ENCODE data around the gene TRERF1.

DNA sequence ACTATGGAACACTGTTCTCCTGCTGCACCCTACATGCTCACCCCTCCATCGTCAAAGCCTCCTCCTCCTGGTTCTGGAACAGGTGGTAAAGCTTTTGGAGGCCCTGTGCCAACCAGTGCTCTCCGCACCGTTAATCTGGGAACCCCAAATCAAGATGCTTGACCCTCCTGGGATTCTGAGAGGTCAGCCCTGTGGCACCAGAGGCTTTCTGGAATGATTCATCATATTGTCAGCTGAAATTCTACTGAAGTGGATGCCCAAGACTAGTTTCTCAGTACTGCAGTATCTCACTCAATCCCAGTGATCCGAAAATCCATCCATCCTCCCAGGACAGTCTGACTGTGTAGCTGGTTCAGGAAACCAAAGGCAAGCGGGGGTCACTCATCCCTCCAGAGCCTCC is 92.7 kb downstream of the TRERF1 start:
- TF ChIP-seq, protein P1, sequence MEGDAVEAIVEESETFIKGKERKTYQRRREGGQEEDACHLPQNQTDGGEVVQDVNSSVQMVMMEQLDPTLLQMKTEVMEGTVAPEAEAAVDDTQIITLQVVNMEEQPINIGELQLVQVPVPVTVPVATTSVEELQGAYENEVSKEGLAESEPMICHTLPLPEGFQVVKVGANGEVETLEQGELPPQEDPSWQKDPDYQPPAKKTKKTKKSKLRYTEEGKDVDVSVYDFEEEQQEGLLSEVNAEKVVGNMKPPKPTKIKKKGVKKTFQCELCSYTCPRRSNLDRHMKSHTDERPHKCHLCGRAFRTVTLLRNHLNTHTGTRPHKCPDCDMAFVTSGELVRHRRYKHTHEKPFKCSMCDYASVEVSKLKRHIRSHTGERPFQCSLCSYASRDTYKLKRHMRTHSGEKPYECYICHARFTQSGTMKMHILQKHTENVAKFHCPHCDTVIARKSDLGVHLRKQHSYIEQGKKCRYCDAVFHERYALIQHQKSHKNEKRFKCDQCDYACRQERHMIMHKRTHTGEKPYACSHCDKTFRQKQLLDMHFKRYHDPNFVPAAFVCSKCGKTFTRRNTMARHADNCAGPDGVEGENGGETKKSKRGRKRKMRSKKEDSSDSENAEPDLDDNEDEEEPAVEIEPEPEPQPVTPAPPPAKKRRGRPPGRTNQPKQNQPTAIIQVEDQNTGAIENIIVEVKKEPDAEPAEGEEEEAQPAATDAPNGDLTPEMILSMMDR (IDR thresholded peaks at IDR 0.05; ENCODE audit: poor library complexity) = no peak
- TF ChIP-seq EZH2 (IDR thresholded peaks at IDR 0.05; ENCODE audit: borderline replicate concordance) = no peak
- TF ChIP-seq EZH2phosphoT487 (IDR thresholded peaks at IDR 0.05; ENCODE audit: low read depth, severe bottlenecking, unreplicated experiment) = no peak
